HepG2 (cell line): ENCODE results near the gene PARVB. TPM values are rescaled to one million over a fixed set of nuclear protein-coding genes. Genes with fewer than 3 reads are reported as not detected.

Experiments used
- MEIS1 ChIP-seq: sonication (generic); formaldehyde crosslinking; IDR thresholded peaks from 2 replicates; pipeline ENCODE4 v1.9.0; 2021; ENCODE audit warnings: mild to moderate bottlenecking, missing genetic modification reagents, moderate library complexity, borderline replicate concordance
- NFRKB ChIP-seq: fragments of 450-650 bp; IDR thresholded peaks from 2 replicates; pipeline ENCODE4 v1.6.1; 2017
- RFX1 ChIP-seq: fragments of 450-650 bp; IDR thresholded peaks from 2 replicates; pipeline ENCODE4 v1.6.1; 2017
- SOX5 ChIP-seq: IDR thresholded peaks from 2 replicates; pipeline ENCODE4 v1.6.1; 2016; ENCODE audit warnings: borderline replicate concordance
- SP5 ChIP-seq: IDR thresholded peaks from 2 replicates; pipeline ENCODE4 v1.6.1; 2016; ENCODE audit warnings: low read depth, borderline replicate concordance
- XBP1 ChIP-seq: sonication (generic); formaldehyde crosslinking; IDR thresholded peaks from 2 replicates; pipeline ENCODE4 v1.5.0; 2020; ENCODE audit warnings: missing genetic modification reagents
- ZNF124 ChIP-seq: sonication (generic); formaldehyde crosslinking; IDR thresholded peaks from 2 replicates; pipeline ENCODE4 v1.4.0; 2020; ENCODE audit warnings: missing genetic modification reagents
- ZNF530 ChIP-seq: sonication (generic); formaldehyde crosslinking; IDR thresholded peaks from 2 replicates; pipeline ENCODE4 v1.5.0; 2020; ENCODE audit warnings: low read depth, mild to moderate bottlenecking, missing genetic modification reagents
- polyA plus RNA-seq, 8 experiments: library from polyadenylated mRNA; depleted of rRNA in 3 of 8; stranded (reverse) in 7 of 8; unstranded in 1 of 8; fragments of >200 nt; fragmentation: Illumina TruSeq in 4 of 8; extraction: Trizol in 4 of 8; gene quantifications; 2 replicates each; pipeline versions ENCODE4 v1.2.1 to v1.2.3, GENCODE V29; 2011 to 2016; ENCODE audit warnings: low read depth in 4 of 8, missing spikeins in 1 of 8, mixed read lengths in 1 of 8; ENCODE audit not compliant: insufficient read depth in 1 of 8
- total RNA-seq, 5 experiments: library from RNA; depleted of rRNA; stranded (reverse); fragments of >200 nt; fragmentation: Illumina TruSeq; extraction: Trizol; gene quantifications; 2 replicates each; pipeline ENCODE4 v1.2.3, GENCODE V29; 2016; ENCODE audit warnings: low read depth in 1 of 5
- TF ChIP-seq, protein P1 (sequence below): sonication (generic); formaldehyde crosslinking; IDR thresholded peaks from 2 replicates; pipeline ENCODE4 v1.4.0; 2020; ENCODE audit warnings: mild to moderate bottlenecking, missing genetic modification reagents

PARVB gene
- total and polyA plus RNA-seq, 2 of the 13 experiments (the other 11 are each of a cell fraction or from before 2014, with no cell fraction given), result 0.11 to 0.15 TPM

DNA sequence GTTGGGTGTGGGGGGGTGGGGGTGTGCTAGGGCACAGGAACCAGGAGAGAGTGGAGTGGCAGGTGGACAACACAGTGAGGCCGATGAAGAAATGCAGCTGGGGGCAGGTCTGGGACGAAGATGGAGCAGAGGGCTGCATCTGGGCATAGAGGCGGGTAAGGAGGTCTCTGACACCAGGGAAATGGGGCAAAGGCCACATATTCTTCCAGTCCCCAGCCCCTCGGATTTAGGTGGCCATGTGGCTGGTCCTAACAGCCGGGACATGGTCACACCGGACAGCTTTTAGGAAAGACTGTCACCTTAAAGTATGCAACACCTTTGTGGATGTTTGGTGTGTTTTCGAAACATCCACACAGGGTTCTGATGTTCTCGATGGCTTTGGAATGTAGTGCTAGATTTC is 151.6 kb downstream of the PARVB start (continued):
- TF ChIP-seq, protein P1, sequence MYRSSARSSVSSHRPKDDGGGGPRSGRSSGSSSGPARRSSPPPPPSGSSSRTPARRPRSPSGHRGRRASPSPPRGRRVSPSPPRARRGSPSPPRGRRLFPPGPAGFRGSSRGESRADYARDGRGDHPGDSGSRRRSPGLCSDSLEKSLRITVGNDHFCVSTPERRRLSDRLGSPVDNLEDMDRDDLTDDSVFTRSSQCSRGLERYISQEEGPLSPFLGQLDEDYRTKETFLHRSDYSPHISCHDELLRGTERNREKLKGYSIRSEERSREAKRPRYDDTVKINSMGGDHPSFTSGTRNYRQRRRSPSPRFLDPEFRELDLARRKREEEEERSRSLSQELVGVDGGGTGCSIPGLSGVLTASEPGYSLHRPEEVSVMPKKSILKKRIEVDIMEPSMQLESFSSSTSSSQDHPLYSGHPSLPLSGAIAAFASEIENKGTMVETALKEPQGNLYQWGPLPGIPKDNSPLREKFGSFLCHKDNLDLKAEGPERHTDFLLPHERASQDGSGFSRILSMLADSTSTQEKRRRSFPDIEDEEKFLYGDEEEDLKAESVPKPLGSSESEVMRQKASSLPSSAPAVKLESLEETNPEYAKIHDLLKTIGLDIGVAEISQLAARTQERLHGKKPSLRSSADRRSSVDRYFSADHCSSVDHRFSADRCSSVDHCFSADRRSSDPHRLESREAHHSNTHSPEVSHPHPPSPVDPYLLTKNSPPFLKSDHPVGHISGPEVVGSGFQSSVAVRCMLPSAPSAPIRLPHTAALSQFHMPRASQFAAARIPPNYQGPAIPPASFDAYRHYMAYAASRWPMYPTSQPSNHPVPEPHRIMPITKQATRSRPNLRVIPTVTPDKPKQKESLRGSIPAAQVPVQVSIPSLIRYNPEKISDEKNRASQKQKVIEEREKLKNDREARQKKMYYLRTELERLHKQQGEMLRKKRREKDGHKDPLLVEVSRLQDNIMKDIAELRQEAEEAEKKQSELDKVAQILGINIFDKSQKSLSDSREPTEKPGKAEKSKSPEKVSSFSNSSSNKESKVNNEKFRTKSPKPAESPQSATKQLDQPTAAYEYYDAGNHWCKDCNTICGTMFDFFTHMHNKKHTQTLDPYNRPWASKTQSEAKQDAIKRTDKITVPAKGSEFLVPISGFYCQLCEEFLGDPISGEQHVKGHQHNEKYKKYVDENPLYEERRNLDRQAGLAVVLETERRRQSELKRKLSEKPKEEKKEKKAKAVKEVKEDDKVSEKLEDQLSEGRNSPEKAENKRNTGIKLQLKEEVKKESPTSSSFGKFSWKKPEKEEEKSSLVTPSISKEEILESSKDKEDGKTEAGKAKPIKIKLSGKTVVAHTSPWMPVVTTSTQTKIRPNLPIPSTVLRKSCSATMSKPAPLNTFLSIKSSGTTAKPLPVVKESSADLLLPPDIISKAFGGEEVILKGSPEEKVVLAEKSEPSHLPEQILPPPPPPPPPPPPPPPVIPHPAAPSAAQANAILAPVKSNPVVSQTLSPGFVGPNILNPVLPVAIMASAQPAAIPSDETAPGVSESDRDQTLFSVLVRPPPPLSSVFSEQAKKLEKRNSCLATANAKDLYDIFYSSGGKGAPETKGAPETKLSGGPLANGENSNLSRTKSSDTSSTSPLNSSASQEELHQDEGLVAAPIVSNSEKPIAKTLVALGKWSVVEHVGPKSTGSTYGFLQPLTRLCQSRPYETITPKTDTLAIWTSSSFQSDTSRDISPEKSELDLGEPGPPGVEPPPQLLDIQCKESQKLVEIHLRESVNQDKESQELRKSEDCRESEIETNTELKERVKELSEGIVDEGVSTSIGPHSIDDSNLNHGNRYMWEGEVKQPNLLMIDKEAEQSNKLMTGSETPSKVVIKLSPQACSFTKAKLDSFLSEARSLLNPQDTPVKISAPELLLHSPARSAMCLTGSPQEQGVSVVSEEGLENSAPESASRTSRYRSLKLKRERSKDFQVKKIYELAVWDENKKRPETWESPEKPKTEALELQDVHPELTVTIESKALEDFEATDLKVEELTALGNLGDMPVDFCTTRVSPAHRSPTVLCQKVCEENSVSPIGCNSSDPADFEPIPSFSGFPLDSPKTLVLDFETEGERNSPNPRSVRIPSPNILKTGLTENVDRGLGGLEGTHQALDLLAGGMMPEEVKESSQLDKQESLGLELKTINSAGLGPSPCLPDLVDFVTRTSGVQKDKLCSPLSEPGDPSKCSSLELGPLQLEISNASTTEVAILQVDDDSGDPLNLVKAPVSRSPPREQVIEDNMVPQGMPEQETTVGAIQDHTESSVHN, result no peak
- no peak for TF ChIP-seq SP5 (CRISPR knock-in tag)
- no peak for TF ChIP-seq XBP1 (CRISPR knock-in tag)
- no peak for TF ChIP-seq RFX1
- no peak for TF ChIP-seq NFRKB
- TF ChIP-seq MEIS1 (CRISPR knock-in tag), result no peak
- no peak for TF ChIP-seq ZNF530
- TF ChIP-seq ZNF124 (CRISPR knock-in tag), result no peak
- no peak for TF ChIP-seq SOX5 (CRISPR knock-in tag)
- TF ChIP-seq, all 625 proteins: peak for 0
